Activated T-cell treated with anti-CD3 and anti-CD28 coated beads, Interleukin-2, amount 50 U/mL, for 4 hours (primary cell): ENCODE results near the gene TMEM42. TPM values are rescaled to one million over a fixed set of nuclear protein-coding genes. Genes with fewer than 3 reads are reported as not detected.
A peak's percentile ranks its signal among the peaks of the same experiment; 100 is the strongest.

ENCODE experiments used
- ATAC-seq, 2 donors: fragments of 200-7000 bp; cut with Tn5 transposase; one replicate each; pipeline ENCODE4 v1.10.0; 2021
- DNase-seq: peaks from one replicate; pipeline ENCODE4 v3.0.0-alpha.2; 2020
- H3K27me3 Mint-ChIP-seq: one replicate; pipeline ENCODE4 v1.8.0; 2021; ENCODE audit warnings: low read depth, mixed read lengths
- H3K36me3 Mint-ChIP-seq: one replicate; pipeline ENCODE4 v1.8.0; 2022; ENCODE audit warnings: mixed read lengths; ENCODE audit not compliant: insufficient read depth
- H3K4me1 Mint-ChIP-seq: one replicate; pipeline ENCODE4 v1.8.0; 2021; ENCODE audit warnings: low read depth, mixed read lengths
- H3K4me3 Mint-ChIP-seq: one replicate; pipeline ENCODE4 v1.8.0; 2021; ENCODE audit warnings: mild to moderate bottlenecking, moderate library complexity, mixed read lengths
- H3K9me3 Mint-ChIP-seq: one replicate; pipeline ENCODE4 v1.8.0; 2021; ENCODE audit warnings: mixed read lengths
- total RNA-seq, 3 donors: library from RNA; stranded (reverse); gene quantifications; one replicate each; pipeline ENCODE4 v1.2.1, GENCODE V29; 2021

Gene TMEM42
- total RNA-seq, 3 donors from 2014 or later, result 4.9 to 6.1 (median 5.5) TPM

- Mint-ChIP-seq H3K4me1 (no peaks in the 10 kb centered on the region), H3K36me3 (no peaks in the 10 kb centered on the region), H3K27me3 (peaks cover 13% of the 10 kb centered on the region), H3K9me3 (no peaks in the 10 kb centered on the region), H3K4me3 (no peak overlapping the region)
- ATAC-seq (no peak), DNase-seq (no peak)
Observed at GRCh38 chr3:44910693-44911092, 49.0 kb downstream of the TMEM42 start.

- peaks cover 8% of the 10 kb centered on the region for H3K36me3 Mint-ChIP-seq
Observed at GRCh38 chr3:44913868-44914468, 52.3 kb downstream of the TMEM42 start.

GRCh38 chr3:44914936-44915335 lies 53.2 kb downstream of the TMEM42 start:
- Mint-ChIP-seq H3K4me3 (no peak overlapping the region), H3K36me3 (peaks cover 10% of the 10 kb centered on the region), H3K4me1 (no peaks in the 10 kb centered on the region), H3K27me3 (peaks cover 1% of the 10 kb centered on the region), H3K9me3 (no peaks in the 10 kb centered on the region)
- DNase-seq (no peak), ATAC-seq (no peak)

More at GRCh38 chr3:44913868-44914468, 52.3 kb downstream of the TMEM42 start:
- ATAC-seq (peak; percentile 79 to 88), DNase-seq (peak; percentile 53)
- H3K9me3 Mint-ChIP-seq, result no peaks in the 10 kb centered on the region
- H3K4me1 Mint-ChIP-seq, result no peaks in the 10 kb centered on the region
- H3K27me3 Mint-ChIP-seq, result peaks cover 7% of the 10 kb centered on the region
- H3K4me3 Mint-ChIP-seq, result no peak overlapping the region

Other genes with a start within 250 kb of the TMEM42 start
- gene ZNF197, start 236.9 kb upstream of the TMEM42 start, total RNA-seq, result 1 to 10 TPM; 7.2 to 8.2 (median 7.6) TPM
- gene ZNF35, start 213.2 kb upstream of the TMEM42 start, total RNA-seq, result 1 to 10 TPM; 5.3 to 6.7 (median 6.6) TPM
- gene ZNF502, start 149.3 kb upstream of the TMEM42 start, total RNA-seq, result 1 to 10 TPM; 2.3 to 3.0 (median 2.3) TPM
- gene ZNF501, start 132.3 kb upstream of the TMEM42 start, total RNA-seq, result 1 to 10 TPM; 2.2 to 3.0 (median 2.5) TPM
- 10 to 100 TPM; 35.5 to 42.2 (median 40.7) TPM for gene KIAA1143, start 100.3 kb upstream of the TMEM42 start, total RNA-seq
- gene KIF15, start 100.1 kb upstream of the TMEM42 start, total RNA-seq, result 1 to 10 TPM; 4.7 to 6.2 (median 6.1) TPM
- not detected for gene TGM4, start 12.7 kb downstream of the TMEM42 start, total RNA-seq
- gene ZDHHC3, start 114.3 kb downstream of the TMEM42 start, total RNA-seq, result 10 to 100 TPM; 33.6 to 44.5 (median 34.6) TPM
- gene EXOSC7, start 114.3 kb downstream of the TMEM42 start, total RNA-seq, result 10 to 100 TPM; 75.4 to 88.8 (median 83.4) TPM
- gene CLEC3B, start 164.4 kb downstream of the TMEM42 start, total RNA-seq, result under 1 TPM; 0.30 to 0.40 (median 0.38) TPM